ENCODE measurements around the gene SFXN2. TPM values are rescaled to one million over a fixed set of nuclear protein-coding genes. Genes with fewer than 3 reads are reported as not detected.

SFXN2 gene
- polyA plus RNA-seq, 3 donors from 2014 or later = 4.9 to 9.6 (median 7.9) TPM

GRCh38 chr10:102696736-102697135, 17.7 kb upstream of the SFXN2 start:
- DNase-seq = no peak
- Mint-ChIP-seq H3K27ac (no peak overlapping the region), H3K4me3 (no peak overlapping the region), H3K27me3 (ENCODE audit: low read depth in 3 of 3) (no peaks in the 10 kb centered on the region), H3K4me1 (no peaks in the 10 kb centered on the region), H3K9me3 (no peaks in the 10 kb centered on the region), H3K36me3 (peaks cover 22 to 31% (median 26%) of the 10 kb centered on the region in 3 donors)

- Mint-ChIP-seq H3K27ac (no peak overlapping the region), H3K9me3 (no peaks in the 10 kb centered on the region), H3K27me3 (ENCODE audit: low read depth in 3 of 3) (no peaks in the 10 kb centered on the region), H3K4me1 (no peaks in the 10 kb centered on the region), H3K36me3 (peaks cover 22 to 28% (median 26%) of the 10 kb centered on the region in 3 donors), H3K4me3 (no peak overlapping the region)
- DNase-seq = no peak
These were observed 15.5 kb upstream of the SFXN2 start for GRCh38 chr10:102698894-102699293.

GRCh38 chr10:102701272-102701671, 13.2 kb upstream of the SFXN2 start:
- H3K36me3 Mint-ChIP-seq = peaks cover 28 to 29% (median 29%) of the 10 kb centered on the region in 3 donors
- no peak overlapping the region for H3K27ac Mint-ChIP-seq
- H3K4me1 Mint-ChIP-seq = peaks cover 0 to 13% of the 10 kb centered on the region in 2 donors
- no peaks in the 10 kb centered on the region for H3K9me3 Mint-ChIP-seq
- no peak overlapping the region for H3K4me3 Mint-ChIP-seq
- no peak for DNase-seq
- H3K27me3 Mint-ChIP-seq (ENCODE audit: low read depth in 3 of 3) = no peaks in the 10 kb centered on the region

- no peak overlapping the region for H3K27ac Mint-ChIP-seq
- DNase-seq = no peak
- peaks cover 23 to 25% (median 24%) of the 10 kb centered on the region in 3 donors for H3K36me3 Mint-ChIP-seq
- no peaks in the 10 kb centered on the region for H3K27me3 Mint-ChIP-seq (ENCODE audit: low read depth in 3 of 3)
- H3K4me1 Mint-ChIP-seq = peaks cover 0 to 13% of the 10 kb centered on the region in 2 donors
- H3K4me3 Mint-ChIP-seq = no peak overlapping the region
- no peaks in the 10 kb centered on the region for H3K9me3 Mint-ChIP-seq
These were observed 12.6 kb upstream of the SFXN2 start for GRCh38 chr10:102701796-102702195.

- H3K4me1 Mint-ChIP-seq = peaks cover 0 to 20% of the 10 kb centered on the region in 2 donors
- no peak for DNase-seq
- H3K36me3 Mint-ChIP-seq = peaks cover 18 to 20% (median 19%) of the 10 kb centered on the region in 3 donors
- H3K27ac Mint-ChIP-seq = no peak overlapping the region
- no peak overlapping the region for H3K4me3 Mint-ChIP-seq
- H3K27me3 Mint-ChIP-seq (ENCODE audit: low read depth in 3 of 3) = no peaks in the 10 kb centered on the region
- H3K9me3 Mint-ChIP-seq = no peaks in the 10 kb centered on the region
These were observed 11.7 kb upstream of the SFXN2 start for GRCh38 chr10:102702742-102703141.

GRCh38 chr10:102704915-102705314, 9.5 kb upstream of the SFXN2 start:
- no peaks in the 10 kb centered on the region for H3K27me3 Mint-ChIP-seq (ENCODE audit: low read depth in 3 of 3)
- H3K9me3 Mint-ChIP-seq = no peaks in the 10 kb centered on the region
- H3K36me3 Mint-ChIP-seq = peaks cover under 1 to 7% (median 6%) of the 10 kb centered on the region in 3 donors
- no peak for DNase-seq
- H3K4me3 Mint-ChIP-seq = no peak overlapping the region
- peak overlapping the region in 2 of 6 donors; percentile 27 to 45 for H3K27ac Mint-ChIP-seq
- H3K4me1 Mint-ChIP-seq = peaks cover 0 to 20% of the 10 kb centered on the region in 2 donors

GRCh38 chr10:102705531-102705930, 8.9 kb upstream of the SFXN2 start:
- peaks cover 0 to 7% (median 6%) of the 10 kb centered on the region in 3 donors for H3K36me3 Mint-ChIP-seq

GRCh38 chr10:102710609-102711008, 3.8 kb upstream of the SFXN2 start:
- Mint-ChIP-seq H3K36me3 (no peaks in the 10 kb centered on the region), H3K27ac (peak overlapping the region in 3 of 6 donors; percentile 42 to 75 (median 43)), H3K4me3 (peak overlapping the region in 1 of 5 donors; percentile 67), H3K27me3 (ENCODE audit: low read depth in 3 of 3) (peaks cover 0 to 6% (median 5%) of the 10 kb centered on the region in 3 donors), H3K9me3 (no peaks in the 10 kb centered on the region), H3K4me1 (peaks cover 19 to 32% of the 10 kb centered on the region in 2 donors)
- no peak for DNase-seq

More at GRCh38 chr10:102705531-102705930, 8.9 kb upstream of the SFXN2 start:
- H3K9me3 Mint-ChIP-seq = no peaks in the 10 kb centered on the region
- peaks cover 0 to 21% of the 10 kb centered on the region in 2 donors for H3K4me1 Mint-ChIP-seq
- peak overlapping the region in 1 of 6 donors; percentile 45 for H3K27ac Mint-ChIP-seq
- no peak overlapping the region for H3K4me3 Mint-ChIP-seq
- no peak for DNase-seq
- no peaks in the 10 kb centered on the region for H3K27me3 Mint-ChIP-seq (ENCODE audit: low read depth in 3 of 3)

GRCh38 chr10:102712089-102712488, 2.3 kb upstream of the SFXN2 start:
- H3K9me3 Mint-ChIP-seq = no peaks in the 10 kb centered on the region
- H3K4me3 Mint-ChIP-seq = peak overlapping the region in 1 of 5 donors; percentile 91
- DNase-seq = no peak
- no peaks in the 10 kb centered on the region for H3K36me3 Mint-ChIP-seq
- H3K27ac Mint-ChIP-seq = peak overlapping the region in 1 of 6 donors; percentile 40
- H3K27me3 Mint-ChIP-seq (ENCODE audit: low read depth in 3 of 3) = peaks cover 0 to 6% (median 5%) of the 10 kb centered on the region in 3 donors
- peaks cover 24 to 34% of the 10 kb centered on the region in 2 donors for H3K4me1 Mint-ChIP-seq

- Mint-ChIP-seq H3K9me3 (no peaks in the 10 kb centered on the region), H3K4me3 (peak overlapping the region; percentile 86 to 97 (median 91)), H3K27me3 (ENCODE audit: low read depth in 3 of 3) (peaks cover 0 to 6% (median 5%) of the 10 kb centered on the region in 3 donors), H3K36me3 (peaks cover 0 to 3% (median 0%) of the 10 kb centered on the region in 3 donors), H3K27ac (peak overlapping the region; percentile 57 to 93 (median 87)), H3K4me1 (peaks cover 24 to 29% of the 10 kb centered on the region in 2 donors)
- no peak for DNase-seq
These were observed 1.4 kb upstream of the SFXN2 start for GRCh38 chr10:102712843-102713538.

GRCh38 chr10:102713539-102713813, 960 bp upstream of the SFXN2 start:
- Mint-ChIP-seq H3K27me3 (ENCODE audit: low read depth in 3 of 3) (peaks cover 0 to 6% (median 5%) of the 10 kb centered on the region in 3 donors), H3K4me1 (peaks cover 24 to 29% of the 10 kb centered on the region in 2 donors), H3K36me3 (peaks cover 0 to 3% (median 0%) of the 10 kb centered on the region in 3 donors), H3K4me3 (peak overlapping the region; percentile 86 to 97 (median 91)), H3K27ac (peak overlapping the region; percentile 57 to 93 (median 87)), H3K9me3 (no peaks in the 10 kb centered on the region)
- DNase-seq = no peak

- Mint-ChIP-seq H3K9me3 (no peaks in the 10 kb centered on the region), H3K27me3 (ENCODE audit: low read depth in 3 of 3) (peaks cover 1 to 6% (median 5%) of the 10 kb centered on the region in 3 donors), H3K4me3 (peak within 1 kb of the TSS; percentile 86 to 97 (median 91)), H3K27ac (peak within 1 kb of the TSS; percentile 57 to 93 (median 87)), H3K36me3 (peaks cover 0 to 3% (median 0%) of the 10 kb centered on the region in 3 donors), H3K4me1 (peaks cover 24 to 29% of the 10 kb centered on the region in 2 donors)
- DNase-seq = peak; percentile 89 to 91 (median 89)
These were observed 419 bp upstream of the SFXN2 start, which contains the start of gene ARL3 for GRCh38 chr10:102713814-102714620. Gene ARL3, minus strand, starts transcription at chr10:102714397. Its CDS starts 122 bp downstream, at chr10:102714275.

GRCh38 chr10:102715880-102716279, 1.4 kb downstream of the SFXN2 start:
- H3K27ac Mint-ChIP-seq = peak overlapping the region in 3 of 6 donors; percentile 4 to 23 (median 15)

More at GRCh38 chr10:102715880-102716279, 1.4 kb downstream of the SFXN2 start:
- Mint-ChIP-seq H3K4me3 (peak overlapping the region; percentile 32 to 86 (median 59)), H3K4me1 (peaks cover 24% of the 10 kb centered on the region in 2 donors), H3K36me3 (peaks cover 0 to 6% (median 4%) of the 10 kb centered on the region in 3 donors), H3K27me3 (ENCODE audit: low read depth in 3 of 3) (peaks cover 1 to 6% (median 3%) of the 10 kb centered on the region in 3 donors), H3K9me3 (no peaks in the 10 kb centered on the region)
- no peak for DNase-seq
